Purkinje cell (primary cell): Measurements from ENCODE around the gene SREBF1. TPM values are rescaled to one million over a fixed set of nuclear protein-coding genes. Genes with fewer than 3 reads are reported as not detected.

Experiments used
- polyA plus RNA-seq: library from polyadenylated mRNA; unstranded; fragments of >200 nt; fragmentation: Nextera tagmentation; gene quantifications from 2 replicates; pipeline ENCODE4 v1.2.1, GENCODE V29; 2014

SREBF1 gene
- polyA plus RNA-seq = 4.5 and 5.7 TPM in 2 replicates

GRCh38 chr17:17836818-17837379, at the start of gene SREBF1:
TSS of gene SREBF1 (minus strand) at chr17:17836986. CDS start at chr17:17836817, 169 bp downstream.

Other genes with a start within 250 kb of the SREBF1 start
- gene PEMT, start 245.3 kb downstream of the SREBF1 start, polyA plus RNA-seq = 24.1 and 32.7 TPM in 2 replicates
- gene RAI1, start 155.5 kb downstream of the SREBF1 start, polyA plus RNA-seq = 0.08 and 0.43 TPM in 2 replicates
- 23.1 and 31.5 TPM in 2 replicates for gene TOM1L2, start 135.4 kb upstream of the SREBF1 start, polyA plus RNA-seq
- 1.4 TPM in 1 of 2 replicates, not detected in the other for gene DRC3, start 135.9 kb upstream of the SREBF1 start, polyA plus RNA-seq
- gene ATPAF2, start 202.2 kb upstream of the SREBF1 start, polyA plus RNA-seq = 11.8 and 17.7 TPM in 2 replicates
- 5.1 and 6.5 TPM in 2 replicates for gene GID4, start 202.4 kb upstream of the SREBF1 start, polyA plus RNA-seq